CD8-positive, alpha-beta memory T cell (primary cell): ENCODE data around the gene GJA4. TPM values are rescaled to one million over a fixed set of nuclear protein-coding genes. Genes with fewer than 3 reads are reported as not detected.
A peak's percentile ranks its signal among the peaks of the same experiment; 100 is the strongest.

ENCODE experiments used
- CTCF ChIA-PET: fragments of 350-600 bp; sonication (Branson Sonifier 250); formaldehyde crosslinking; loops from one replicate; lab custom pipeline; 2021; ENCODE audit warnings: antibody characterized with exemption; lab: Charles Lee
- POLR2A ChIA-PET: fragments of 350-600 bp; sonication (Branson Sonifier 250); formaldehyde crosslinking; loops from one replicate; lab custom pipeline; 2021; ENCODE audit warnings: antibody characterized with exemption; lab: Charles Lee
- DNase-seq, 5 donors: peaks; one replicate each; pipeline versions ENCODE4 v3.0.0 to v3.0.0-alpha.2; 2020 to 2022; ENCODE audit warnings: mixed read lengths in 1 of 5
- H3K27ac ChIP-seq: one replicate; pipeline ENCODE4 v1.7.0; 2013; ENCODE audit warnings: low read depth, mild to moderate bottlenecking, low read length, moderate library complexity
- H3K27me3 ChIP-seq: 2 replicates; pipeline ENCODE4 v1.7.0; 2013; ENCODE audit warnings: low read length, mild to moderate bottlenecking; ENCODE audit not compliant: insufficient read depth, poor library complexity, severe bottlenecking
- H3K36me3 ChIP-seq: 2 replicates; pipeline ENCODE4 v1.7.0; 2013; ENCODE audit warnings: mild to moderate bottlenecking, low read length, moderate library complexity; ENCODE audit not compliant: insufficient read depth
- H3K4me1 ChIP-seq: 2 replicates; pipeline ENCODE4 v1.7.0; 2013; ENCODE audit warnings: mild to moderate bottlenecking, low read length, moderate library complexity; ENCODE audit not compliant: insufficient read depth
- H3K4me3 ChIP-seq: 2 replicates; pipeline ENCODE4 v1.7.0; 2013; ENCODE audit warnings: mild to moderate bottlenecking, low read length
- H3K9me3 ChIP-seq: 2 replicates; pipeline ENCODE4 v1.7.0; 2013; ENCODE audit warnings: mild to moderate bottlenecking, low read length
- H3K27ac Mint-ChIP-seq, 8 donors: one replicate each; pipeline ENCODE4 v1.8.0; 2020 to 2021; ENCODE audit warnings: mixed read lengths in 8 of 8, mild to moderate bottlenecking in 6 of 8, inconsistent platforms in 3 of 8, moderate library complexity in 3 of 8
- H3K27me3 Mint-ChIP-seq, 2 donors: one replicate each; pipeline ENCODE4 v1.8.0; 2020 to 2021; ENCODE audit warnings: mixed read lengths in 2 of 2, mild to moderate bottlenecking in 1 of 2, moderate library complexity in 1 of 2
- H3K36me3 Mint-ChIP-seq, 3 donors: one replicate each; pipeline ENCODE4 v1.8.0; 2020 to 2021; ENCODE audit warnings: mixed read lengths in 3 of 3, inconsistent platforms in 1 of 3, mild to moderate bottlenecking in 1 of 3
- H3K4me1 Mint-ChIP-seq, 3 donors: one replicate each; pipeline ENCODE4 v1.8.0; 2020 to 2021; ENCODE audit warnings: mixed read lengths in 3 of 3, inconsistent platforms in 1 of 3, mild to moderate bottlenecking in 1 of 3
- H3K4me3 Mint-ChIP-seq, 7 donors: one replicate each; pipeline ENCODE4 v1.8.0; 2020 to 2021; ENCODE audit warnings: mixed read lengths in 7 of 7, mild to moderate bottlenecking in 6 of 7, moderate library complexity in 4 of 7, inconsistent platforms in 2 of 7
- H3K9me3 Mint-ChIP-seq, 5 donors: one replicate each; pipeline ENCODE4 v1.8.0; 2020 to 2022; ENCODE audit warnings: mixed read lengths in 5 of 5, mild to moderate bottlenecking in 3 of 5, moderate library complexity in 2 of 5, inconsistent platforms in 1 of 5
- polyA plus RNA-seq: library from polyadenylated mRNA; unstranded; fragments of 300-500 nt; fragmentation: Illumina TruSeq; gene quantifications from one replicate; pipeline ENCODE4 v1.2.3, GENCODE V29; 2021
- total RNA-seq, 2 experiments: library from RNA; stranded (reverse); gene quantifications; one replicate each; pipeline ENCODE4 v1.2.3, GENCODE V29; 2021

The GJA4 gene
- total and polyA plus RNA-seq, 3 experiments from 2014 or later: not detected

DNA sequence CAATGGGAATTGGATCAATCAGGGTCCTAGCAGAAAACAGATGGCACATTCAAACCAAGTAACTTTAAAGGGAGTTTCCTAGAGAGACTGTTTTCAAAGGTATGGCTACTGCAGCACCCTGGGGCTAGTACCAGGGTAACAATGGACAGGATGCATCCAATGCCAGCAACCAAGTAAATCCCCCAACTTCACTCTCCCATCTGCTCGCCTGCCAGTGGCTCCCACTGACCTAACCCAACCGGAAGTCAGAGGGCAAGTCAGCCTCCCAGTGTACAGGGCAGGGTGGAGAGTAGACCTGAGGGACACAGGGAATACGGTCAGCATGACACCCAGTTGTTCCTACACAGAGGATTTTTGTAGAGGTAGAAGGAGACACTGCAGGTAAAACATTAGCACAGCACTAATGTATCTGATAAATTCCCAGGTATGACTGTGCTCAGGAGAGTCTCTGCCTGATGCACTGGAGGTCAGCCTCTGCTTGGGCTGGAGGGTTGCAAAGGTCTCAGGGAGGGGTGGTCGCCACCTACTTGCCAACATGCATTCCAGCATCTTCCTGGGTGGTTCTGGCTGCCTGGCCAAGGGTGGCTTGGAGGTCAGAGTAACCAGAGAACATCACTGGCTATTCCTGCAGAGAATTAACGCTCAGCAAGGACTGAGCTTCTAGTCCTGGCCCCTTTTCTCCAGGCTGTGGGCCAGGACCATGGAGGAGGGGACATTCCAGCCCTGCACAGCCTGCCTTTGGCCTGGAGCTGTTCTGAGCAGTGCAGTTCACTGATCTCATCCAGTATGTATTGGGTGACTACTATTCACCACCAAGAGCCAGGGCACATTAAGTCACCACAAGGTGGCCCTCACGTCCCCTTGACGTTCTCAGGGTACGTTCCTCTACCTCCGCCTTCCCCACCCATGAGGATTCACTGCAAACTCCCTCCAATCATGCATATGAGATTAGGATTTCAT lies 5.1 kb upstream of the GJA4 start:
- ChIA-PET CTCF (no interaction called here), POLR2A (no interaction called here)
- no peak for DNase-seq
- H3K27me3 Mint-ChIP-seq: peaks cover 36 to 54% of the 10 kb centered on the region in 2 donors
- Histone ChIP-seq H3K27ac (no peak overlapping the region), H3K4me1 (no peaks in the 10 kb centered on the region), H3K36me3 (no peaks in the 10 kb centered on the region), H3K4me3 (no peak overlapping the region), H3K27me3 (peaks cover 17% of the 10 kb centered on the region), H3K9me3 (no peaks in the 10 kb centered on the region)
- peaks cover 4 to 9% (median 6%) of the 10 kb centered on the region in 3 donors for H3K4me1 Mint-ChIP-seq
- H3K36me3 Mint-ChIP-seq: peaks cover 0 to 2% (median 0%) of the 10 kb centered on the region in 3 donors
- no peak overlapping the region for H3K27ac Mint-ChIP-seq
- no peaks in the 10 kb centered on the region for H3K9me3 Mint-ChIP-seq
- no peak overlapping the region for H3K4me3 Mint-ChIP-seq

DNA sequence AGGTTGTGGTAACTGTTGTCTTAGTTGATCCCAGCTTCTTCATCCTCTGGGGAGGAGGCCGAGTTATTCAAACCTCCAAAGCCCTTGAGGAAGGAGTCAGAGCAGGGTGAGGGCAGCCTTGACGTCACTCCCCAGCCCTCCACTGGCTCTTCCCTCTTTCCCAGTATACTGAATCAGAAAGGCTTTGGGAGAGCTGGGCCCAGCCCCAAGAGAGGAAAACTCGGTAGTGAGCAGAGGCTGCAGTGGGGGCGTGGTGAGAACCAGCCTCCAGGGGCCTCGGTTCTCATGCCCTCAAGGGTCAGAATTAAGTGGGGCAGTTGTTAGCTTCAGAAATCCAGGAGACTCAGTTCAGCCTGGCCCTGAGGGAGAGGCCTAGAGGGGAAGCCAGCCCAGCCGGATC lies 1.8 kb upstream of the GJA4 start:
- Histone ChIP-seq H3K4me3 (no peak overlapping the region), H3K27ac (no peak overlapping the region), H3K4me1 (no peaks in the 10 kb centered on the region), H3K36me3 (no peaks in the 10 kb centered on the region), H3K9me3 (no peaks in the 10 kb centered on the region), H3K27me3 (peaks cover 15% of the 10 kb centered on the region)
- Mint-ChIP-seq H3K9me3 (no peaks in the 10 kb centered on the region), H3K27me3 (peaks cover 41 to 46% of the 10 kb centered on the region in 2 donors), H3K36me3 (peaks cover 0 to 2% (median 0%) of the 10 kb centered on the region in 3 donors), H3K4me1 (peaks cover 4 to 9% (median 6%) of the 10 kb centered on the region in 3 donors), H3K4me3 (no peak overlapping the region), H3K27ac (no peak overlapping the region)
- CTCF ChIA-PET: interaction anchor here (1.7 kb wide), 1 partner anchor 74 kb away, joined by 3 read pairs; no protein-coding TSS in a partner anchor
- DNase-seq: no peak
- POLR2A ChIA-PET: interaction anchor here (0.5 kb wide), 1 partner anchor 583 kb away, joined by 3 read pairs; no protein-coding TSS in a partner anchor

DNA sequence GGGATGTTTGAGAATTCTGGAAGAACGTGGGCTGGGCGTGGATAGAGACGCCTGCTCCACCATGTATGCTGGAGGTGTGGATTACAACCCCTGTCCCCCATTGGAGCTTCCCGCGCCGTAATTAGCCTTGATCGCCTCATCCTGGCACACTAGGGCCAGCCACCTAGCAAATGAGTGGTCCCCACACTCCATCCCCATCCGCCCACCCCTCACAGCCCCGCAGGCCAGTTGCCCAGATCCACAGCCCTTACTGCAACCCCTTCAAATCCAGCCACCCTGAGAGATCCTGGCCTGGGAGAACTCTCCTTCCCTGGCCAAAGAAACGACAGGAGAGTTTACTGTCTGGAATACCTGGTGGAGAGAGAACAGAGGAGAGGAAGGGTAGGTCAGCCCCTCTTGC lies 375 bp upstream of the GJA4 start:
- Histone ChIP-seq H3K27me3 (peaks cover 15% of the 10 kb centered on the region), H3K4me1 (no peaks in the 10 kb centered on the region), H3K36me3 (no peaks in the 10 kb centered on the region), H3K27ac (no peak overlapping the region), H3K9me3 (no peaks in the 10 kb centered on the region), H3K4me3 (no peak overlapping the region)
- no peak for DNase-seq
- H3K27me3 Mint-ChIP-seq: peaks cover 33 to 42% of the 10 kb centered on the region in 2 donors
- CTCF ChIA-PET: interaction anchor here (1.7 kb wide), 1 partner anchor 73 kb away, joined by 3 read pairs; no protein-coding TSS in a partner anchor
- H3K4me3 Mint-ChIP-seq: peak overlapping the region in 4 of 7 donors; percentile 29 to 61 (median 57)
- peak overlapping the region in 1 of 8 donors; percentile 68 for H3K27ac Mint-ChIP-seq
- POLR2A ChIA-PET: no interaction called here
- H3K4me1 Mint-ChIP-seq: peaks cover 2 to 5% (median 4%) of the 10 kb centered on the region in 3 donors
- H3K36me3 Mint-ChIP-seq: peaks cover 0 to 5% (median 0%) of the 10 kb centered on the region in 3 donors
- no peaks in the 10 kb centered on the region for H3K9me3 Mint-ChIP-seq

DNA sequence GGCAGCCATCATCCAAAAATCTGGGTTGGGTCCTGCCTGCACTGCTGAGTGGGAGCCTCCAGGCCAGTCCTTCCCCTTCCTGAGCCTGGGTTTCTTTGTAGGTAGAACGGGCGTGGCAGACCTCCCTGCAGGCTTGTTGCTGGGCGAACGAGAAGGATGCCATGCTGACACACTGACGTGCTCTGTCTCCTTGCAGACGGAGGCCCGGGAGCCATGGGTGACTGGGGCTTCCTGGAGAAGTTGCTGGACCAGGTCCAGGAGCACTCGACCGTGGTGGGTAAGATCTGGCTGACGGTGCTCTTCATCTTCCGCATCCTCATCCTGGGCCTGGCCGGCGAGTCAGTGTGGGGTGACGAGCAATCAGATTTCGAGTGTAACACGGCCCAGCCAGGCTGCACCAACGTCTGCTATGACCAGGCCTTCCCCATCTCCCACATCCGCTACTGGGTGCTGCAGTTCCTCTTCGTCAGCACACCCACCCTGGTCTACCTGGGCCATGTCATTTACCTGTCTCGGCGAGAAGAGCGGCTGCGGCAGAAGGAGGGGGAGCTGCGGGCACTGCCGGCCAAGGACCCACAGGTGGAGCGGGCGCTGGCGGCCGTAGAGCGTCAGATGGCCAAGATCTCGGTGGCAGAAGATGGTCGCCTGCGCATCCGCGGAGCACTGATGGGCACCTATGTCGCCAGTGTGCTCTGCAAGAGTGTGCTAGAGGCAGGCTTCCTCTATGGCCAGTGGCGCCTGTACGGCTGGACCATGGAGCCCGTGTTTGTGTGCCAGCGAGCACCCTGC lies 1.4 kb downstream of the GJA4 start:
- ChIA-PET POLR2A (no interaction called here), CTCF (no interaction called here)
- Histone ChIP-seq H3K9me3 (no peaks in the 10 kb centered on the region), H3K36me3 (no peaks in the 10 kb centered on the region), H3K27me3 (peaks cover 15% of the 10 kb centered on the region), H3K27ac (no peak overlapping the region), H3K4me1 (no peaks in the 10 kb centered on the region), H3K4me3 (no peak overlapping the region)
- H3K4me1 Mint-ChIP-seq: peaks cover 2 to 5% (median 4%) of the 10 kb centered on the region in 3 donors
- H3K27ac Mint-ChIP-seq: no peak overlapping the region
- H3K9me3 Mint-ChIP-seq: no peaks in the 10 kb centered on the region
- peaks cover 0 to 6% (median 0%) of the 10 kb centered on the region in 3 donors for H3K36me3 Mint-ChIP-seq
- peak overlapping the region in 1 of 7 donors; percentile 15 for H3K4me3 Mint-ChIP-seq
- peaks cover 28 to 38% of the 10 kb centered on the region in 2 donors for H3K27me3 Mint-ChIP-seq
- DNase-seq: no peak

DNA sequence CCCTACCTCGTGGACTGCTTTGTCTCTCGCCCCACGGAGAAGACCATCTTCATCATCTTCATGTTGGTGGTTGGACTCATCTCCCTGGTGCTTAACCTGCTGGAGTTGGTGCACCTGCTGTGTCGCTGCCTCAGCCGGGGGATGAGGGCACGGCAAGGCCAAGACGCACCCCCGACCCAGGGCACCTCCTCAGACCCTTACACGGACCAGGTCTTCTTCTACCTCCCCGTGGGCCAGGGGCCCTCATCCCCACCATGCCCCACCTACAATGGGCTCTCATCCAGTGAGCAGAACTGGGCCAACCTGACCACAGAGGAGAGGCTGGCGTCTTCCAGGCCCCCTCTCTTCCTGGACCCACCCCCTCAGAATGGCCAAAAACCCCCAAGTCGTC lies 2.0 kb downstream of the GJA4 start:
- no peaks in the 10 kb centered on the region for H3K36me3 ChIP-seq
- CTCF ChIA-PET: no interaction called here

DNA sequence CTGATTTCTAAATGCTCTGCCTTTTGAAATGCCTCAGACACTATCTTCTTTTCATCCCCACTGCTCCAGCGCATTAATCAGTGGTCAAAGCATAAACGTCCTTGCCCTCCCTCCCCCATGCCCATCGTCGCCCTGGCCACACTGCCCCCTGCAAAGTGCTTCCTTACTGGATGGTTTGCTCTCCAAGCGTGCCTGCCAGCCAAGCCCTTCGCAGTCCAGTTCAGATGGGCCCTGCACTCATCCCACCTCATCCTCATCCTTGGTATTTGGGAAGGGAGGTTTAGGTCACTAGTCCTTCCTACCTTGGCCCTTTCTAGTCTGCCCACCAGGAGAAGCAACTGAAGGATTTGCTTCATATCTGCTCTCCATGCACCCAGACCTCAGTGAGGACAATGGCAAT lies 3.1 kb downstream of the GJA4 start:
- DNase-seq: no peak

More for the DNA sequence above, 2.0 kb downstream of the GJA4 start:
- H3K36me3 Mint-ChIP-seq: peaks cover 0 to 4% (median 0%) of the 10 kb centered on the region in 3 donors
- no peaks in the 10 kb centered on the region for H3K9me3 Mint-ChIP-seq
- no peak overlapping the region for H3K27ac ChIP-seq
- no peak overlapping the region for H3K4me3 ChIP-seq
- DNase-seq: no peak
- no peaks in the 10 kb centered on the region for H3K4me1 ChIP-seq
- peaks cover 2 to 5% (median 4%) of the 10 kb centered on the region in 3 donors for H3K4me1 Mint-ChIP-seq
- H3K27me3 ChIP-seq: peaks cover 15% of the 10 kb centered on the region
- H3K4me3 Mint-ChIP-seq: no peak overlapping the region
- H3K27ac Mint-ChIP-seq: no peak overlapping the region
- H3K9me3 ChIP-seq: no peaks in the 10 kb centered on the region
- peaks cover 30 to 37% of the 10 kb centered on the region in 2 donors for H3K27me3 Mint-ChIP-seq
- POLR2A ChIA-PET: no interaction called here

DNA sequence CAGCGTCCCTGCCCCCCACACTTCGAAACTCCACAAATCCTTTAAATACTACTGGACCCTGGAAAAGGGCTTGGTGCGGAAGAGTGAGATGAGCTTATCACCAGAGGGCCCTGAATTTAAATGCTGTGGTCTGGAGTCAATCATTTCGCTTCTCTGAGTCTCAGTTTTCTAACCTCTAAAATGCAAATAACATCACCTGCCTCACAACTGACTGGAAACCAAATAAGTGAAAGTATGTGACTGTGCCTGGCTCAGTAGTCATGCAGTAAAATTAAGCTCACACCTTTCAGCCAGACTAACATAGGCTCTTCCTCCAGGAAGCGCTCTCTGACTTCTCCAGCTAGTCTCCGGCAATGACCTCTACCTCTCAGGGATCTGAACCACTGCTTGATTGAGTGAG lies 4.2 kb downstream of the GJA4 start:
- no peaks in the 10 kb centered on the region for H3K9me3 ChIP-seq
- Mint-ChIP-seq H3K27me3 (peaks cover 17 to 22% of the 10 kb centered on the region in 2 donors), H3K4me3 (no peak overlapping the region), H3K27ac (no peak overlapping the region), H3K36me3 (peaks cover 0 to 4% (median 0%) of the 10 kb centered on the region in 3 donors), H3K4me1 (peaks cover 2 to 5% (median 4%) of the 10 kb centered on the region in 3 donors), H3K9me3 (no peaks in the 10 kb centered on the region)
- H3K27me3 ChIP-seq: peaks cover 12% of the 10 kb centered on the region
- CTCF ChIA-PET: no interaction called here
- no peak overlapping the region for H3K4me3 ChIP-seq
- no peak for DNase-seq
- H3K36me3 ChIP-seq: no peaks in the 10 kb centered on the region
- POLR2A ChIA-PET: no interaction called here
- no peaks in the 10 kb centered on the region for H3K4me1 ChIP-seq
- no peak overlapping the region for H3K27ac ChIP-seq

More for the DNA sequence above, 3.1 kb downstream of the GJA4 start:
- ChIA-PET POLR2A (no interaction called here), CTCF (no interaction called here)
- no peak overlapping the region for H3K27ac ChIP-seq
- peaks cover 2 to 5% (median 4%) of the 10 kb centered on the region in 3 donors for H3K4me1 Mint-ChIP-seq
- H3K4me3 ChIP-seq: no peak overlapping the region
- no peaks in the 10 kb centered on the region for H3K9me3 ChIP-seq
- H3K4me1 ChIP-seq: no peaks in the 10 kb centered on the region
- no peaks in the 10 kb centered on the region for H3K9me3 Mint-ChIP-seq
- H3K27me3 ChIP-seq: peaks cover 15% of the 10 kb centered on the region
- no peak overlapping the region for H3K4me3 Mint-ChIP-seq
- H3K27ac Mint-ChIP-seq: no peak overlapping the region
- no peaks in the 10 kb centered on the region for H3K36me3 ChIP-seq
- peaks cover 0 to 4% (median 0%) of the 10 kb centered on the region in 3 donors for H3K36me3 Mint-ChIP-seq
- H3K27me3 Mint-ChIP-seq: peaks cover 21 to 29% of the 10 kb centered on the region in 2 donors
